NCI-H146 treated with DMSO at 0.1 percent for 48 hours (cell line): ENCODE measurements around the gene FUT6.

Source experiments
- DNase-seq: peaks from one replicate; lab custom pipeline; 2025; ENCODE audit not compliant: unreplicated experiment; lab: John Stamatoyannopoulos, UW

The FUT6 gene

GRCh38 chr19:5805462-5806132 lies 33.9 kb downstream of the FUT6 start:
- peak; percentile 39 for DNase-seq

GRCh38 chr19:5804516-5805461 lies 34.7 kb downstream of the FUT6 start, which contains the start of gene NRTN:
Gene NRTN (plus strand): TSS chr19:5805067. CDS start chr19:5824166, 19,099 bp downstream.
- no peak for DNase-seq

GRCh38 chr19:5803752-5804515 lies 35.6 kb downstream of the FUT6 start:
- peak; percentile 78 for DNase-seq

- no peak for DNase-seq
Observed at GRCh38 chr19:5803441-5803751, 36.1 kb downstream of the FUT6 start.

GRCh38 chr19:5801796-5802619 lies 37.5 kb downstream of the FUT6 start:
- DNase-seq = peak; percentile 14

GRCh38 chr19:5800361-5801270 lies 38.9 kb downstream of the FUT6 start:
- DNase-seq = no peak

- no peak for DNase-seq
Observed at GRCh38 chr19:5799247-5800241, 40.0 kb downstream of the FUT6 start.

GRCh38 chr19:5798244-5798643 lies 41.3 kb downstream of the FUT6 start:
- DNase-seq = no peak

- no peak for DNase-seq
Observed at GRCh38 chr19:5795382-5795919, 44.1 kb downstream of the FUT6 start.

- no peak for DNase-seq
Observed at GRCh38 chr19:5793188-5793587, 46.3 kb downstream of the FUT6 start.

GRCh38 chr19:5792224-5792623 lies 47.3 kb downstream of the FUT6 start:
- no peak for DNase-seq

- DNase-seq = peak; percentile 78
Observed at GRCh38 chr19:5790559-5791520, 48.7 kb downstream of the FUT6 start, which contains the start of gene DUS3L. Gene DUS3L (minus strand): TSS chr19:5791163. CDS start chr19:5791141, 22 bp downstream.

- DNase-seq = no peak
Observed at GRCh38 chr19:5789886-5790558, 49.5 kb downstream of the FUT6 start.

GRCh38 chr19:5789351-5789761 lies 50.1 kb downstream of the FUT6 start:
- DNase-seq = no peak

- DNase-seq = no peak
Observed at GRCh38 chr19:5788422-5788821, 51.1 kb downstream of the FUT6 start.
